Gastrocnemius medialis (tissue), 4 donors: ENCODE results near the gene DBN1. TPM values are rescaled to one million over a fixed set of nuclear protein-coding genes. Genes with fewer than 3 reads are reported as not detected.
A peak's percentile ranks its signal among the peaks of the same experiment; 100 is the strongest.

Experiments used
- ATAC-seq, 2 donors: fragments of 150-250 bp; one replicate each; pipeline ENCODE4 v1.9.1; 2016
- DNase-seq, 2 donors: peaks; one replicate each; pipeline ENCODE4 v3.0.0-alpha.2; 2019
- H3K27ac ChIP-seq, 4 donors: fragments of 200-600 bp; sonication (generic); 1 replicate in 1 of 4; 2 replicates in 3 of 4; pipeline ENCODE4 v1.5.1; 2016 to 2018; ENCODE audit warnings: mild to moderate bottlenecking in 2 of 4, moderate library complexity in 1 of 4
- H3K27me3 ChIP-seq, 3 donors: fragments of 200-600 bp; sonication (generic) in 2 of 3; 1 replicate in 1 of 3; 2 replicates in 2 of 3; pipeline versions ENCODE4 v1.5.1 to v1.6.0; 2016 to 2019; ENCODE audit warnings: mild to moderate bottlenecking in 1 of 3, moderate library complexity in 1 of 3
- H3K36me3 ChIP-seq, 2 donors: fragments of 200-600 bp; sonication (generic) in 1 of 2; one replicate each; pipeline ENCODE4 v1.5.1; 2017 to 2018
- H3K4me1 ChIP-seq, 2 donors: fragments of 200-600 bp; sonication (generic) in 1 of 2; one replicate each; pipeline ENCODE4 v1.5.1; 2016 to 2017; ENCODE audit warnings: mild to moderate bottlenecking in 2 of 2
- H3K4me3 ChIP-seq, 4 donors: fragments of 200-600 bp; sonication (generic) in 3 of 4; 1 replicate in 1 of 4; 2 replicates in 3 of 4; pipeline ENCODE4 v1.5.1; 2016 to 2019; ENCODE audit warnings: mild to moderate bottlenecking in 2 of 4
- H3K9me3 ChIP-seq, 3 donors: fragments of 200-600 bp; sonication (generic) in 2 of 3; 1 replicate in 1 of 3; 2 replicates in 2 of 3; pipeline ENCODE4 v1.5.1; 2016 to 2019
- POLR2A ChIP-seq, 2 donors: fragments of 450-650 bp; IDR thresholded peaks; one replicate each; pipeline ENCODE4 v1.6.1; 2017; ENCODE audit warnings: antibody characterized with exemption in 2 of 2, mild to moderate bottlenecking in 2 of 2, moderate library complexity in 2 of 2
- in situ Hi-C, 4 donors: fragments of 200-750 bp; cut with MboI; loops; one replicate each; pipeline versions ENCODE4 v1.15.0 to v1.8.0; 2017; ENCODE audit warnings: low sequenced_read_pairs in 4 of 4
- intact Hi-C: fragments of 100-400 bp; cut with DNase I; formaldehyde crosslinking; loops from one replicate; pipeline ENCODE4 v1.15.1; 2023; ENCODE audit warnings: low total_unique reads
- total RNA-seq, 4 donors: library from RNA; depleted of rRNA; stranded (reverse); fragments of >200 nt; gene quantifications; one replicate each; pipeline versions ENCODE4 v1.1.0 to v1.2.3, GENCODE V29; 2016
- TF ChIP-seq, protein P1 (sequence below), 5 experiments: fragments of 450-650 bp in 3 of 5; fragments of 200-600 bp in 2 of 5; sonication (generic) in 2 of 5; IDR thresholded peaks in 4 of 5; conservative IDR thresholded peaks in 1 of 5; 1 replicate in 4 of 5; 2 replicates in 1 of 5; pipeline ENCODE4 v1.5.1; 2016 to 2019; ENCODE audit warnings: antibody characterized with exemption in 5 of 5, mild to moderate bottlenecking in 3 of 5, moderate library complexity in 3 of 5

The DBN1 gene
- total RNA-seq, 4 donors from 2014 or later = 16.3 to 27.5 (median 23.2) TPM

DNA sequence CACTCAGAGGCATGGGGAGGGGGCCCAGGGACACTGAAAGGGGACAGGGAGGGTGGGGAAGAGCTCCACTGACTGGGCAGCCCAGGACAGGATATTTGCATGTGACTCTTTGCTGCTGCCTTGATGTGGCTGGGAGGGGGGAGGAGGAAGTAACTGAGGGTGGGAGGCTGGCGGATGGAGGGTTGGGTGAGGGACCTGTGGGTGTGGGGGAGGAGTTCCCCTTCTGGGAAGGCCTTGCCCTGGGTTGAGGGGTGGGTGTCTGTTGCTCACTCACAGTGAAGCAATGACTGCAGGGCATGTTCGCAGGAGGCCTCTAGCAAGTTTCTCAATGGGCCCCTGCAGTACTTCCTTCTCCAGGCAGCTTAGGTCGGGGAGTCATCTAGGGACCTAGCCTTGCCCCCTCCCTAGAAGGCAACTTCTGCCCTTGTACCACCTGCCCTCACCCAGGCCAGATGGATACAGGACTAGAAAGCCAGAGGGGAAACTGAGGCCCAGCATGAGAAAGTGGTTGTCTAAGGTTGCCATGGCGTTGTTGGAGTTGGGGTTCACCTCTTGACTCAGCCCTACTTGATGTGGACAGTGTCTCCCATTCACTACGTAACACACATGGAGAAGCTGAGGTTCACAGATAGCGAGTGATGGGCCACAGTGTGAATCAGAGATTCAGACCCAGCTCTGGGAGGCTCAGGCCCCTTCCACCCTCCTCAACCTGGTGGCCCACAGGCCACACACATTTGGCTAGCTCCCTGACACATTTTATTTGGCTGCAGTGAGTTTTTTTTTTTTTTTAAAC lies 44.0 kb downstream of the DBN1 start:
- TF ChIP-seq, protein P1, sequence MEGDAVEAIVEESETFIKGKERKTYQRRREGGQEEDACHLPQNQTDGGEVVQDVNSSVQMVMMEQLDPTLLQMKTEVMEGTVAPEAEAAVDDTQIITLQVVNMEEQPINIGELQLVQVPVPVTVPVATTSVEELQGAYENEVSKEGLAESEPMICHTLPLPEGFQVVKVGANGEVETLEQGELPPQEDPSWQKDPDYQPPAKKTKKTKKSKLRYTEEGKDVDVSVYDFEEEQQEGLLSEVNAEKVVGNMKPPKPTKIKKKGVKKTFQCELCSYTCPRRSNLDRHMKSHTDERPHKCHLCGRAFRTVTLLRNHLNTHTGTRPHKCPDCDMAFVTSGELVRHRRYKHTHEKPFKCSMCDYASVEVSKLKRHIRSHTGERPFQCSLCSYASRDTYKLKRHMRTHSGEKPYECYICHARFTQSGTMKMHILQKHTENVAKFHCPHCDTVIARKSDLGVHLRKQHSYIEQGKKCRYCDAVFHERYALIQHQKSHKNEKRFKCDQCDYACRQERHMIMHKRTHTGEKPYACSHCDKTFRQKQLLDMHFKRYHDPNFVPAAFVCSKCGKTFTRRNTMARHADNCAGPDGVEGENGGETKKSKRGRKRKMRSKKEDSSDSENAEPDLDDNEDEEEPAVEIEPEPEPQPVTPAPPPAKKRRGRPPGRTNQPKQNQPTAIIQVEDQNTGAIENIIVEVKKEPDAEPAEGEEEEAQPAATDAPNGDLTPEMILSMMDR (IDR thresholded peaks at IDR 0.05 in 4 of 5, conservative IDR thresholded peaks at IDR 0.05 in 1 of 5) = no peak
- TF ChIP-seq POLR2A (IDR thresholded peaks at IDR 0.05) = no peak
- Histone ChIP-seq H3K27me3 (no peaks in the 10 kb centered on the region), H3K27ac (peak overlapping the region in 1 of 4 donors; percentile 75), H3K36me3 (peaks cover 0 to 19% of the 10 kb centered on the region in 2 donors), H3K4me1 (peaks cover 34 to 45% of the 10 kb centered on the region in 2 donors), H3K4me3 (no peak overlapping the region), H3K9me3 (no peaks in the 10 kb centered on the region)
- intact Hi-C loops (no loop called here), in situ Hi-C loops (no loop called here)
- DNase-seq (peak; percentile 43 to 60), ATAC-seq (no peak)

GRCh38 chr5:177428574-177429217 lies 44.7 kb downstream of the DBN1 start:
- TF ChIP-seq, protein P1 (IDR thresholded peaks at IDR 0.05 in 4 of 5, conservative IDR thresholded peaks at IDR 0.05 in 1 of 5) = no peak
- TF ChIP-seq POLR2A (IDR thresholded peaks at IDR 0.05) = no peak
- Histone ChIP-seq H3K4me3 (no peak overlapping the region), H3K4me1 (peaks cover 34 to 45% of the 10 kb centered on the region in 2 donors), H3K27ac (peak overlapping the region in 1 of 4 donors; percentile 75), H3K27me3 (no peaks in the 10 kb centered on the region), H3K36me3 (peaks cover 0 to 12% of the 10 kb centered on the region in 2 donors), H3K9me3 (no peaks in the 10 kb centered on the region)
- no peak for ATAC-seq
- in situ Hi-C loops (no loop called here), intact Hi-C loops (no loop called here)
- no peak for DNase-seq

GRCh38 chr5:177427919-177428573 lies 45.4 kb downstream of the DBN1 start:
- TF ChIP-seq, protein P1 (IDR thresholded peaks at IDR 0.05 in 4 of 5, conservative IDR thresholded peaks at IDR 0.05 in 1 of 5) = no peak
- no peak for TF ChIP-seq POLR2A (IDR thresholded peaks at IDR 0.05)
- DNase-seq = no peak
- Histone ChIP-seq H3K4me3 (peak overlapping the region in 2 of 4 donors; percentile 69 to 91), H3K4me1 (peaks cover 34 to 45% of the 10 kb centered on the region in 2 donors), H3K27ac (peak overlapping the region in 1 of 4 donors; percentile 75), H3K27me3 (no peaks in the 10 kb centered on the region), H3K36me3 (peaks cover 0 to 5% of the 10 kb centered on the region in 2 donors), H3K9me3 (no peaks in the 10 kb centered on the region)
- intact Hi-C loops = loop anchor here (2.0 kb wide), 1 partner anchor 19 kb away; the partner anchor contains the start of gene PRR7
- in situ Hi-C loops = no loop called here
- ATAC-seq = no peak

- Histone ChIP-seq H3K4me1 (peaks cover 34 to 40% of the 10 kb centered on the region in 2 donors), H3K27ac (peak overlapping the region; percentile 75 to 89 (median 80)), H3K4me3 (peak overlapping the region; percentile 69 to 91 (median 84)), H3K9me3 (no peaks in the 10 kb centered on the region), H3K36me3 (no peaks in the 10 kb centered on the region), H3K27me3 (no peaks in the 10 kb centered on the region)
- ATAC-seq (no peak), DNase-seq (no peak)
- in situ Hi-C loops (no loop called here), intact Hi-C loops (loop anchor here (2.0 kb wide), 1 partner anchor 19 kb away; the partner anchor contains the start of gene PRR7)
- TF ChIP-seq, protein P1 (IDR thresholded peaks at IDR 0.05 in 4 of 5, conservative IDR thresholded peaks at IDR 0.05 in 1 of 5) = no peak
- no peak for TF ChIP-seq POLR2A (IDR thresholded peaks at IDR 0.05)
Measured at GRCh38 chr5:177427211-177427822, 46.1 kb downstream of the DBN1 start.
